Measurements from ENCODE around the gene SLC4A1.

DNA sequence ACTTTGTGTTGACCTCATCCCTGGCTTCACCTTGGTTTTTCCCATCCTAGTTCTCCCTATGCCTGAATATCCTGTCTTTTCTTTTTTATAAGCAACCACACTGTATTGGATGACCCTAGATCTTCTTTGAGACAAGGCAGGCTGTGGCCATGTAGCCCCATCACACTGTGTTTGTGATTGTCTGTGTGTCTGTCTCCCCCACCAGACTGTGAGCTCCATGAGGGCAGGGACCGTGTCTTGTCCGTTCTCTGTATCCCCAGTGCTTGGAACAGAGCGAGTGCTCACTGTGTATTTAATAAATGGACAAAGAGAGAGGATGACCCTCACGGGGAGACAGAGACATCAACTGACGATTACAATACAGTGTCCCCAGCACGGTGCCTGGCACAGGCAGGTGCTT, 49.6 kb upstream of the SLC4A1 start:
- TF ChIP-seq, protein P1, sequence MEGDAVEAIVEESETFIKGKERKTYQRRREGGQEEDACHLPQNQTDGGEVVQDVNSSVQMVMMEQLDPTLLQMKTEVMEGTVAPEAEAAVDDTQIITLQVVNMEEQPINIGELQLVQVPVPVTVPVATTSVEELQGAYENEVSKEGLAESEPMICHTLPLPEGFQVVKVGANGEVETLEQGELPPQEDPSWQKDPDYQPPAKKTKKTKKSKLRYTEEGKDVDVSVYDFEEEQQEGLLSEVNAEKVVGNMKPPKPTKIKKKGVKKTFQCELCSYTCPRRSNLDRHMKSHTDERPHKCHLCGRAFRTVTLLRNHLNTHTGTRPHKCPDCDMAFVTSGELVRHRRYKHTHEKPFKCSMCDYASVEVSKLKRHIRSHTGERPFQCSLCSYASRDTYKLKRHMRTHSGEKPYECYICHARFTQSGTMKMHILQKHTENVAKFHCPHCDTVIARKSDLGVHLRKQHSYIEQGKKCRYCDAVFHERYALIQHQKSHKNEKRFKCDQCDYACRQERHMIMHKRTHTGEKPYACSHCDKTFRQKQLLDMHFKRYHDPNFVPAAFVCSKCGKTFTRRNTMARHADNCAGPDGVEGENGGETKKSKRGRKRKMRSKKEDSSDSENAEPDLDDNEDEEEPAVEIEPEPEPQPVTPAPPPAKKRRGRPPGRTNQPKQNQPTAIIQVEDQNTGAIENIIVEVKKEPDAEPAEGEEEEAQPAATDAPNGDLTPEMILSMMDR (conservative IDR thresholded peaks at IDR 0.05 in 1 of 2, IDR thresholded peaks at IDR 0.05 in 1 of 2; ENCODE audit: extremely low read depth in 1 of 2, insufficient read depth in 1 of 2, low read depth in 1 of 2, low read length in 2 of 2): no peak
- TF ChIP-seq EZH2 (IDR thresholded peaks at IDR 0.05; ENCODE audit: borderline replicate concordance, low read length): no peak
